Thymus (tissue), 11 donors: ENCODE measurements around the gene GPATCH1. TPM values are rescaled to one million over a fixed set of nuclear protein-coding genes. Genes with fewer than 3 reads are reported as not detected.

ENCODE experiments used
- DNase-seq, 9 donors: peaks; one replicate each; pipeline ENCODE4 v3.0.0-alpha.2; 2013; ENCODE audit warnings: low spot score in 9 of 9, low read depth in 6 of 9, missing footprints in 1 of 9
- H3K27ac ChIP-seq, 2 donors: one replicate each; pipeline ENCODE4 v1.5.1; 2013; ENCODE audit warnings: control low read depth in 1 of 2, low read depth in 1 of 2, low read length in 1 of 2, mild to moderate bottlenecking in 1 of 2, moderate library complexity in 1 of 2
- H3K27me3 ChIP-seq, 2 donors: one replicate each; pipeline ENCODE4 v1.5.1; 2013; ENCODE audit warnings: low read length in 1 of 2; ENCODE audit not compliant: control insufficient read depth in 2 of 2, insufficient read depth in 1 of 2
- H3K36me3 ChIP-seq, 2 donors: one replicate each; pipeline ENCODE4 v1.5.1; 2013; ENCODE audit warnings: low read length in 1 of 2, mild to moderate bottlenecking in 1 of 2, moderate library complexity in 1 of 2; ENCODE audit not compliant: control insufficient read depth in 2 of 2, insufficient read depth in 2 of 2
- H3K4me1 ChIP-seq, 2 donors: one replicate each; pipeline ENCODE4 v1.5.1; 2013; ENCODE audit warnings: low read length in 2 of 2; ENCODE audit not compliant: control insufficient read depth in 2 of 2, insufficient read depth in 2 of 2
- H3K4me3 ChIP-seq, 2 donors: one replicate each; pipeline ENCODE4 v1.5.1; 2013; ENCODE audit warnings: low read length in 2 of 2, control low read depth in 1 of 2, mild to moderate bottlenecking in 1 of 2
- H3K9me3 ChIP-seq, 2 donors: one replicate each; pipeline ENCODE4 v1.5.1; 2013; ENCODE audit warnings: low read length in 1 of 2, mild to moderate bottlenecking in 1 of 2; ENCODE audit not compliant: control insufficient read depth in 2 of 2, insufficient read depth in 1 of 2
- WGBS: extraction: QIAGEN DNeasy Blood & Tissue Kit; methylation state at CpG from one replicate; pipeline ENCODE4 v1.1.7; 2013; 5-methylcytosine and 5-hydroxymethylcytosine counted together
- polyA plus RNA-seq: library from polyadenylated mRNA; stranded (reverse); fragments of 200-250 nt; gene quantifications from one replicate; pipeline ENCODE4 v1.2.3, GENCODE V29; 2013
- total RNA-seq: library from RNA; stranded (reverse); fragments of 120-200 nt; gene quantifications from one replicate; pipeline ENCODE4 v1.2.4, GENCODE V29; 2013
- donor health status: healthy.

GPATCH1 gene
- total and polyA plus RNA-seq, 2 donors, result 8.2 to 8.7 TPM

DNA sequence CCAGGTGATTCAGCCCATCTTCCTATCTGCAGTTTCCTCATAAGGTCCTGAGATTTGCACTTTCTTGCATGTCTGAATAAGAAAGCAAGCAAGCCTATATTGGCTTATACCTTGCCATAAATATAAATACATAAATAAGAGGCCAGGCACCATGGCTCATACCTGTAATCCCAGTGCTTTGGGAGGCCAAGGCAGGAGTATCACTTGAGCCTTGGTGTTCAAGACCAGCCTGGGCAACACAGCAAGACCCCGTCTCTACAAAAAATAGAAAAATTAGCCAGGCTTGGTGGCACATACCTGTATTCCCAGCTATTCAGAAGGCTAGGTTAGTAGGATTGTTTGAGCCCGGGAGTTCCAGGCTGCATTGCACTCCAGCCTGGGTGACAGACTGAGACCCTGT, 5.5 kb upstream of the GPATCH1 start:
- H3K4me1 ChIP-seq, result peaks cover 0 to 2% of the 10 kb centered on the region in 2 donors
- no peak overlapping the region for H3K27ac ChIP-seq
- no peak for DNase-seq
- H3K9me3 ChIP-seq, result no peaks in the 10 kb centered on the region
- H3K27me3 ChIP-seq, result peaks cover 0 to 2% of the 10 kb centered on the region in 2 donors
- WGBS, result 95% methylated on average over 2 of the region's 2 CpGs
- H3K36me3 ChIP-seq, result no peaks in the 10 kb centered on the region
- no peak overlapping the region for H3K4me3 ChIP-seq

DNA sequence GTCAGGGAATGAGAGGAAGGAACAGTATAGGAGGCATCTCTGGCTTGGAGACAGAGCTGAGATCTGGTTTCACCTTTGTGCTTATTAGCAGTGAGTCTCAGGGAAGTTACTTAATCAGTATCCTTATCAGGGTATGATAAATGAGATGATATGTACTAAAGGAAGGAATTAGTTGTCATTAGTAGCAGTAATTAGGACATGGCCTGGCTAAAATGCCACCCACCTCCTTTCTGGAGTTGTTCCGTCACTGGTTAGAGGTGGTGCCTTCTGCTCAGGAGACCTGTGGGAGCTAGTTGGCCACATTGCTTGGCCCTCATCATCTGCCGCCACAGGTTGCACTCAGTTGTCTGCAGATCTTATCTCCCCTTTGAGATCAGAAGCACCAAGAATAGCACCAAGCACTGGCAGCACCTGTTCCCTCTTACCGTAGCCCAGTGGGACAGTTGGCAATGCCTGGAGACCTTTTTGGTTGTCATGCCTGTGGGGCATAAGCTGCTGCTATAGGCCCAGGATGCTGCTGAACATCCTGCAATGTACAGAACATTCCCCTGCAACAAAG, 4.7 kb downstream of the GPATCH1 start:
- Histone ChIP-seq H3K36me3 (peaks cover 15 to 20% of the 10 kb centered on the region in 2 donors), H3K9me3 (no peaks in the 10 kb centered on the region), H3K27ac (no peak overlapping the region), H3K27me3 (no peaks in the 10 kb centered on the region), H3K4me3 (no peak overlapping the region), H3K4me1 (peaks cover 15 to 16% of the 10 kb centered on the region in 2 donors)
- DNase-seq, result no peak
- WGBS, result 31% methylated on average over 3 of the region's 3 CpGs

DNA sequence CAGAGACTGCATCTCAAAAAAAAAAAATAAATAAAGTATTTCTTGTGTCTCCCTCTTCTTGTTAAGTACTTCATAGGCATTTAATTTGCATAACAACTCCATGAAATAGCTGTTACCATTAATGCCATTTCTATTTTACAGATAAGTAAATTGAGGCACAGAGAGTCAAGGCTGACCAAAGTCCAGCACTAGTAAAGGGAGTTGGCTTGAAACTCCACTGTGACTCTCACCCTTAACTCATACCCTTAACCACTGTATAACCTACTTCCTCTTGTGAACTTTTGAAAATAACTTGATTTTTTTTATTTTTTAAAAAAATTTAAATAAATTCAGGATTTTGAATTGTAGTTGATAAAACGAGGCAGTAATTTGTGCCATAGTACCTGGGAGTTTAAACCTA, 6.0 kb downstream of the GPATCH1 start:
- H3K27ac ChIP-seq, result no peak overlapping the region
- WGBS, result 94% methylated on average over 1 of the region's 1 CpG
- no peaks in the 10 kb centered on the region for H3K27me3 ChIP-seq
- no peaks in the 10 kb centered on the region for H3K9me3 ChIP-seq
- no peak for DNase-seq
- H3K36me3 ChIP-seq, result peaks cover 18 to 27% of the 10 kb centered on the region in 2 donors
- no peak overlapping the region for H3K4me3 ChIP-seq
- peaks cover 9 to 10% of the 10 kb centered on the region in 2 donors for H3K4me1 ChIP-seq

DNA sequence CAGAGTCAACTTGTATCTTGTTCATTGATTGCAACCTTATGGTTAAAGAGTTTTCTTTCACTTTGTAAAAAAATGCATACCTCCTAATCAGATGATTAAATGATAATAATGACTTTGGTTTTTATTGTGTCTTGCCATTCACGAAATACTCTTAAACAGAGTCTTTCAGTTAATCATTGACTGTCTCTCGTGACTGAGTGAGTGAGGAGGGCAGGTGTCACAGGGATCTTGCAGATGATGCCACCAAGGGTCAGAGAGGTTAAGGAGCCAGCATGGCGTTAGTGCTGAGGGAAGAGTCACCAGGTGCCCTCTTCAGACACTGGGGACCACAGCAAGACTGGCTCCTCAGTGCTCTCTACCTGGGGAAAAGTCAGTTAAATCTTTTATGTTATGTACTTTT, 8.0 kb downstream of the GPATCH1 start:
- Histone ChIP-seq H3K27ac (no peak overlapping the region), H3K36me3 (peaks cover 27 to 42% of the 10 kb centered on the region in 2 donors), H3K4me1 (peaks cover 4 to 7% of the 10 kb centered on the region in 2 donors), H3K9me3 (no peaks in the 10 kb centered on the region), H3K4me3 (no peak overlapping the region), H3K27me3 (no peaks in the 10 kb centered on the region)
- DNase-seq, result no peak
- WGBS, result 99% methylated on average over 3 of the region's 3 CpGs

DNA sequence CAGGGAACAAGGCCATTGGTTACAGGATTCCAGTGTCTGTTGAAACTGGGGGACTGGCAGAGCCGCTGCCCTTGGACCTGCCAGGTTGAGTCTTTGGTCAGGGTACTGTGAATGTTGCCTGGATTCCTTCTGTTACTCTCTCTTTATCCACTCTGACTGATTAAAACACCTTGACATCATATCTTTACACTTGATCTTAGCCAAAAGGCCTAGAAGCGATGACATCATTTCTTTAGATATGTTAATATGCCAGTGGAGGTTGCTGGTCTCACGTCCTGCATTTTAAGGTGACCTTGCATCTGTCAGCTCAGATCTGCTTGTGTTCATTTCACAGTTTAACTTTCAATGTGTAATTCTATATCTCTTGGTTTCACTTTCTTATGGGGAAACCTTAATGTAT, 9.2 kb downstream of the GPATCH1 start:
- no peak overlapping the region for H3K27ac ChIP-seq
- peaks cover 4 to 7% of the 10 kb centered on the region in 2 donors for H3K4me1 ChIP-seq
- DNase-seq, result no peak
- 93% methylated on average over 3 of the region's 3 CpGs for whole genome bisulfite sequencing
- H3K36me3 ChIP-seq, result peaks cover 34 to 51% of the 10 kb centered on the region in 2 donors
- no peaks in the 10 kb centered on the region for H3K27me3 ChIP-seq
- H3K9me3 ChIP-seq, result no peaks in the 10 kb centered on the region
- no peak overlapping the region for H3K4me3 ChIP-seq

DNA sequence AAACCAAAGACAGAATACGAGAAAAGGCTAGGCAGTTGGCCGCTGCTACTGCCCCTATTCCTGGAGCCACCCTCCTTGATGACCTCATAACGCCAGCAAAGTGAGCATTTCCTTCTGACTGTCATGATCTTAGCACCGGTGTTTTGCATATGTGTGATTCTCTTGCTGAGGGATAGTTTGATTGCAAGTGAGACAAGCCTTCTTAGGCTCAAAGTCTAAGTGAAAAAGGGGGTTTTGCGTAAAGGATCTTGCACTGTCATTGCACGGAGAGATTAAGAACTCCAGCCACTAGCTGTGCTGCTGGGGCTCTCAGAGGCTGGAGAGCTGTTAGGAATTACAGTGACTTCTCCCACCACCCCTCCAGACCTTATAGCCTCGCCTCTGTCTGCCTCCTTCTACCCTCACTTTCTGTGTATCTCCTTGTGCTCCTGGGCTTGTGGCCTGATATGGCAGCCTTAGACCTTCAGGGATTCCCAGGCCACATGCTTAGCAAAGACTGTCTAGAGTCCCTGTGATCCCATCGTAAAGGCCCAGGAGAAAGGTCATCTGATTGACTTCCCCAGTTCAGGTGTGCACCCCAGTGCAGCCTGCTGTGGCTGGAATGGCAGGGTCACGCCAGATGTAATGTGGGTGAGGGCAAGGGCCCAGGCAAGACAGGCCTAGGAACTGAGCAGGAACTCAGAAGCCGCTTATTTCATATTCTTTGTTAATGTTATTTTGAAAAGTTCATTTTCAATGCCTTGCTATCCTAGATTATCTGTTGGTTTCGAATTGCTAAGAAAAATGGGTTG, 12.6 kb downstream of the GPATCH1 start:
- WGBS, result 98% methylated on average over 11 of the region's 11 CpGs
- Histone ChIP-seq H3K27me3 (no peaks in the 10 kb centered on the region), H3K36me3 (peaks cover 52 to 67% of the 10 kb centered on the region in 2 donors), H3K4me3 (no peak overlapping the region), H3K4me1 (no peaks in the 10 kb centered on the region), H3K9me3 (no peaks in the 10 kb centered on the region), H3K27ac (no peak overlapping the region)
- DNase-seq, result no peak

DNA sequence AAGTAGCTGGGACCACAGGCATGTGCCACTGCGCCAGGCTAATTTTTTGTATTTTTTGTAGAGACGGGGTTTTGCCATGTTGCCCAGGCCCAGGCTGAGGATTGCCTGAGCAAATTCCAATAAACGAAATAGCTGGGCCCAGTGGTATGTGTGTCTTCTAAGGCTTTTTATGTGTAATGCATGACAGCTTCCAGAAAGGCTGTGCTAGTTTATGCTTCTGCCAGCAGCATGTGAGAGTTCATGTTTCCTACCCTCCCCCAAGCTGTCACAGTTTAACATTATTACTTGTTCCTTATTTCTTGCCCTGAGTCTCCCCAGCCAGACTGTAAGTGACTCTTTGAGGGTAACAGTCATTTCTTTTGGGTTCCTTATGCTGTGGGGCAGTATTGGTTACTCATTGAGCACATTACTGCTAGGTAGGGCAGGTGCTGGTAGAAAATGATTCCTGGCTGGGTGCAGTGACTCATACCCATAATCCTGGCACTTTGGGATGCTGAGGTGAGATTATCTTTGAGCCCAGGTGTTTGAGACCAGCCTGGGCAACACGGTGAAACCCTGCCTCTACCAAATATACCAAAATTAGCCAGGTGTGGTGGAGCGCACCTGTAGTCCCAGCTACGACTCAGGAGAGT, 13.6 kb downstream of the GPATCH1 start:
- no peak for DNase-seq
- Histone ChIP-seq H3K36me3 (peaks cover 50 to 65% of the 10 kb centered on the region in 2 donors), H3K9me3 (no peaks in the 10 kb centered on the region), H3K4me3 (no peak overlapping the region), H3K4me1 (no peaks in the 10 kb centered on the region), H3K27me3 (no peaks in the 10 kb centered on the region), H3K27ac (no peak overlapping the region)
- WGBS, result 96% methylated on average over 6 of the region's 6 CpGs

DNA sequence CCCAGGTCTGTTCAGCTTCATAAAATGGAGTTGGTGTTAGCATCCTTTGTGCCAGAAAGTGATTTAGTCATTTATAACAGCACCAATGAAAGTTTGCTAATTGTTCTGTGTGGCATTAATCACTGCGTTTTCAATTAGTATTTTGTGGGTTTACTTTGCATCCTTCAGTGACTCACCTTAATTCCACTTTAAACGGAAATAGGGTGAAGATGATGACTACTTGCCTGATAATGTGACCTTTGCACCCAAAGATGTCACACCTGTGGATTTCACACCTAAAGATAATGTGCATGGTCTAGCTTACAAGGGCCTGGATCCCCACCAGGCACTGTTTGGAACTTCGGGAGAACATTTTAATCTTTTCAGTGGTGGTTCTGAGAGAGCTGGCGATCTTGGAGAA, 15.0 kb downstream of the GPATCH1 start:
- WGBS, result 98% methylated on average over 4 of the region's 4 CpGs

DNA sequence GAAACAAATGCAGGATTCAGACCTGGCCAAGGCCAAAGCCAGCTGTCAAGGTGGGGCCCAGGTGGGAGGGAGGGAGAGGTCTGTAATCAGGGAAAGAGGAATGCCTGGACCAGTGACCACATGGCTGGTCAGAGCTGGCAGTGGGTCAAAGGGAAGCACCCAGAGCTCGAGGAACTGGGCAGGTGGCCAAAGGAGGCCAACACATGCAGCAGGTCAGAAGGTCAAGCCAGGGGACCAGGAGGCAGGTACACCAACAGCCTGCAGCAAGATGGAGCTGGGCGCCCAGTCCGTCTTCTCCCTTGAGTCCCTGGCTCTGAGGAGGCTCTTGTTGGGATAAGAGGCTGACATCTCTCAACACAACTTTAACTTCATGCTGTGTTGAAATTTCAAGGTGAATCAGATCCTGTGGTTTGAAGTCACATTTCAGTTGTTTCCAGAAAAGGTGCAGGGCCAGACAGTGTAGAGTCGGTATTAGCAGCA, 17.1 kb downstream of the GPATCH1 start:
- H3K27me3 ChIP-seq, result no peaks in the 10 kb centered on the region
- no peak overlapping the region for H3K27ac ChIP-seq
- WGBS, result 97% methylated on average over 4 of the region's 4 CpGs

More for the DNA sequence above, 15.0 kb downstream of the GPATCH1 start:
- Histone ChIP-seq H3K36me3 (peaks cover 45 to 59% of the 10 kb centered on the region in 2 donors), H3K9me3 (no peaks in the 10 kb centered on the region), H3K4me1 (no peaks in the 10 kb centered on the region), H3K4me3 (no peak overlapping the region), H3K27me3 (no peaks in the 10 kb centered on the region), H3K27ac (no peak overlapping the region)
- DNase-seq, result no peak

More for the DNA sequence above, 17.1 kb downstream of the GPATCH1 start:
- Histone ChIP-seq H3K4me1 (no peaks in the 10 kb centered on the region), H3K9me3 (no peaks in the 10 kb centered on the region), H3K4me3 (no peak overlapping the region), H3K36me3 (peaks cover 49 to 59% of the 10 kb centered on the region in 2 donors)
- no peak for DNase-seq
